Measurements from ENCODE around the gene SARNP. TPM values are rescaled to one million over a fixed set of nuclear protein-coding genes. Genes with fewer than 3 reads are reported as not detected.
A peak's percentile ranks its signal among the peaks of the same experiment; 100 is the strongest.

The SARNP gene
- total RNA-seq, 1 experiment from 2014 or later, result 98.3 TPM

- POLR2A ChIA-PET, result interaction anchor here (0.6 to 1.5 kb wide), 4 partner anchors 16 to 141 kb away, joined by 4 to 6 read pairs (median 4); partner anchors contain the start of genes DNAJC14 and ORMDL2
- CTCF ChIA-PET, result interaction anchor here (0.5 to 7.1 kb wide), 7 partner anchors 9 to 141 kb away, joined by 3 to 54 read pairs (median 5); no protein-coding TSS in a partner anchor
- H3K27me3 Mint-ChIP-seq (ENCODE audit: low read depth), result no peaks in the 10 kb centered on the region
- TF ChIP-seq ELF4 (CRISPR knock-in tag; IDR thresholded peaks at IDR 0.05; ENCODE audit: low read depth) (no peak), PRRX2 (CRISPR knock-in tag; IDR thresholded peaks at IDR 0.05) (0 out of 2 replicates have a peak, but pooled peaks have one; percentile 21)
- H3K4me3 Mint-ChIP-seq, result no peak overlapping the region
- H3K36me3 Mint-ChIP-seq, result peaks cover 64% of the 10 kb centered on the region
- H3K27ac Mint-ChIP-seq, result peak overlapping the region; percentile 10
- DNase-seq (ENCODE audit: low spot score), result no peak
- 0 out of 2 replicates have a peak, but pooled peaks have one; percentile 17 for ATAC-seq
- H3K4me1 Mint-ChIP-seq, result peaks cover 18% of the 10 kb centered on the region
- no peaks in the 10 kb centered on the region for H3K9me3 Mint-ChIP-seq
These were observed 62.3 kb downstream of the SARNP start for GRCh38 chr12:55755246-55755645.

- no peaks in the 10 kb centered on the region for H3K27me3 Mint-ChIP-seq (ENCODE audit: low read depth)
- H3K27ac Mint-ChIP-seq, result no peak overlapping the region
- DNase-seq (ENCODE audit: low spot score) (no peak), ATAC-seq (no peak)
- H3K4me3 Mint-ChIP-seq, result no peak overlapping the region
- TF ChIP-seq SOX15 (CRISPR knock-in tag; IDR thresholded peaks at IDR 0.05), result no peak
- no peak for TF ChIP-seq ELF4 (CRISPR knock-in tag; IDR thresholded peaks at IDR 0.05; ENCODE audit: low read depth)
- no peak for TF ChIP-seq NR2C2 (CRISPR knock-in tag; IDR thresholded peaks at IDR 0.05)
- no peak for TF ChIP-seq GRHL2 (CRISPR knock-in tag; IDR thresholded peaks at IDR 0.05; ENCODE audit: insufficient replicate concordance, severe bottlenecking)
- TF ChIP-seq E2F4 (CRISPR knock-in tag; IDR thresholded peaks at IDR 0.05; ENCODE audit: borderline replicate concordance, low read depth), result no peak
- no peak for TF ChIP-seq ZMAT4 (CRISPR knock-in tag; IDR thresholded peaks at IDR 0.05)
- TF ChIP-seq ZNF512 (CRISPR knock-in tag; IDR thresholded peaks at IDR 0.05; ENCODE audit: borderline replicate concordance), result no peak
- TF ChIP-seq SMAD4 (CRISPR knock-in tag; IDR thresholded peaks at IDR 0.05), result no peak
- no peak for TF ChIP-seq USF2 (CRISPR knock-in tag; IDR thresholded peaks at IDR 0.05)
- no peaks in the 10 kb centered on the region for H3K9me3 Mint-ChIP-seq
- POLR2A ChIA-PET, result interaction anchor here (0.6 kb wide), 1 partner anchor 259 kb away, joined by 3 read pairs; no protein-coding TSS in a partner anchor
- H3K36me3 Mint-ChIP-seq, result peaks cover 52% of the 10 kb centered on the region
- peaks cover 60% of the 10 kb centered on the region for H3K4me1 Mint-ChIP-seq
- CTCF ChIA-PET, result interaction anchor here (1.3 to 5.0 kb wide), 2 partner anchors 11 to 67 kb away, joined by 4 to 50 read pairs; a partner anchor contains a TSS
These were observed 69.1 kb downstream of the SARNP start for GRCh38 chr12:55748230-55748993.

- peak overlapping the region; percentile 77; the same call in 1 of the 2 replicates for H3K27ac Mint-ChIP-seq
- peak overlapping the region; percentile 66 for H3K4me3 Mint-ChIP-seq
- H3K4me1 Mint-ChIP-seq, result peaks cover 69% of the 10 kb centered on the region
- DNase-seq (ENCODE audit: low spot score), result no peak
- H3K9me3 Mint-ChIP-seq, result no peaks in the 10 kb centered on the region
- no peaks in the 10 kb centered on the region for H3K27me3 Mint-ChIP-seq (ENCODE audit: low read depth)
- TF ChIP-seq ZMAT4 (CRISPR knock-in tag; IDR thresholded peaks at IDR 0.05), result 0 out of 2 replicates have a peak, but pooled peaks have one; percentile 11
- TF ChIP-seq RORB (CRISPR knock-in tag; IDR thresholded peaks at IDR 0.05), result no peak
- CTCF ChIA-PET, result interaction anchor here (0.6 to 5.0 kb wide), 10 partner anchors 8 to 519 kb away, joined by 3 to 50 read pairs (median 3); partner anchors contain the start of genes ORMDL2 and SARNP
- H3K36me3 Mint-ChIP-seq, result peaks cover 40% of the 10 kb centered on the region
- ATAC-seq, result no peak
- POLR2A ChIA-PET, result interaction anchor here (0.5 to 1.6 kb wide), 5 partner anchors 10 to 260 kb away, joined by 3 to 4 read pairs (median 3); partner anchors contain the start of gene DNAJC14
These were observed 70.7 kb downstream of the SARNP start for GRCh38 chr12:55746913-55747231.

All from WTC11 (cell line).